ENCODE data around the gene HSD17B8.

- no peak for TF ChIP-seq POLR2AphosphoS5 (IDR thresholded peaks at IDR 0.05; ENCODE audit: borderline replicate concordance, low read depth, low read length)
- no peak for TF ChIP-seq EZH2 (IDR thresholded peaks at IDR 0.05)
- TF ChIP-seq FOXP2 (optimal IDR thresholded peaks at IDR 0.05; ENCODE audit: control extremely low read depth, extremely low read length, insufficient read depth), result no peak
Observed at GRCh38 chr6:33252759-33253158, 48.3 kb downstream of the HSD17B8 start.

Data from SK-N-MC (cell line).